HG02642 (cell line): ENCODE results near the gene VPS13D.

Experiments
- ATAC-seq: cut with Tn5 transposase; IDR thresholded peaks from one replicate; pipeline ENCODE4 v1.9.1; 2021; ENCODE audit warnings: mild to moderate bottlenecking; ENCODE audit not compliant: unreplicated experiment, poor library complexity

VPS13D gene

GRCh38 chr1:12416101-12416500 lies 186.3 kb downstream of the VPS13D start:
- no peak for ATAC-seq

GRCh38 chr1:12416744-12417143 lies 186.9 kb downstream of the VPS13D start:
- ATAC-seq, result no peak

- no peak for ATAC-seq
Measured at GRCh38 chr1:12417389-12417788, 187.6 kb downstream of the VPS13D start.

- no peak for ATAC-seq
Measured at GRCh38 chr1:12420171-12420570, 190.3 kb downstream of the VPS13D start.

- ATAC-seq, result no peak
Measured at GRCh38 chr1:12422488-12422887, 192.7 kb downstream of the VPS13D start.

GRCh38 chr1:12424087-12424529 lies 194.3 kb downstream of the VPS13D start:
- no peak for ATAC-seq

- no peak for ATAC-seq
Measured at GRCh38 chr1:12424793-12425192, 195.0 kb downstream of the VPS13D start.

- no peak for ATAC-seq
Measured at GRCh38 chr1:12426030-12426429, 196.2 kb downstream of the VPS13D start.

- ATAC-seq, result no peak
Measured at GRCh38 chr1:12428334-12428733, 198.5 kb downstream of the VPS13D start.

GRCh38 chr1:12430525-12430924 lies 200.7 kb downstream of the VPS13D start:
- no peak for ATAC-seq

- ATAC-seq, result no peak
Measured at GRCh38 chr1:12432897-12433296, 203.1 kb downstream of the VPS13D start.

GRCh38 chr1:12433323-12434053 lies 203.7 kb downstream of the VPS13D start:
- no peak for ATAC-seq

- ATAC-seq, result peak; percentile 29
Measured at GRCh38 chr1:12434174-12434573, 204.3 kb downstream of the VPS13D start.

GRCh38 chr1:12434686-12435085 lies 204.9 kb downstream of the VPS13D start:
- no peak for ATAC-seq

GRCh38 chr1:12435639-12436344 lies 206.0 kb downstream of the VPS13D start:
- ATAC-seq, result peak; percentile 70

- ATAC-seq, result no peak
Measured at GRCh38 chr1:12436345-12436658, 206.5 kb downstream of the VPS13D start.

- no peak for ATAC-seq
Measured at GRCh38 chr1:12436817-12437599, 207.2 kb downstream of the VPS13D start.

- ATAC-seq, result no peak
Measured at GRCh38 chr1:12437629-12438028, 207.8 kb downstream of the VPS13D start.

GRCh38 chr1:12438349-12438924 lies 208.6 kb downstream of the VPS13D start:
- ATAC-seq, result no peak

GRCh38 chr1:12439073-12439472 lies 209.2 kb downstream of the VPS13D start:
- no peak for ATAC-seq
